OCI-LY7 (cell line): Measurements from ENCODE around the gene SLC31A2.

Source experiments
- EZH2phosphoT487 ChIP-seq: fragments of 200-600 bp; sonication (generic); IDR thresholded peaks from 2 replicates; pipeline ENCODE4 v1.6.1; 2018; ENCODE audit warnings: low read depth, borderline replicate concordance, mild to moderate bottlenecking, mixed run types, antibody characterized with exemption, low read length, moderate library complexity, mixed read lengths
- TF ChIP-seq, protein P1 (sequence below): fragments of 200-600 bp; sonication (generic); conservative IDR thresholded peaks from 2 replicates; pipeline ENCODE4 v1.5.1; 2014; ENCODE audit warnings: mild to moderate bottlenecking, antibody characterized with exemption, low read length, moderate library complexity, mixed read lengths

DNA sequence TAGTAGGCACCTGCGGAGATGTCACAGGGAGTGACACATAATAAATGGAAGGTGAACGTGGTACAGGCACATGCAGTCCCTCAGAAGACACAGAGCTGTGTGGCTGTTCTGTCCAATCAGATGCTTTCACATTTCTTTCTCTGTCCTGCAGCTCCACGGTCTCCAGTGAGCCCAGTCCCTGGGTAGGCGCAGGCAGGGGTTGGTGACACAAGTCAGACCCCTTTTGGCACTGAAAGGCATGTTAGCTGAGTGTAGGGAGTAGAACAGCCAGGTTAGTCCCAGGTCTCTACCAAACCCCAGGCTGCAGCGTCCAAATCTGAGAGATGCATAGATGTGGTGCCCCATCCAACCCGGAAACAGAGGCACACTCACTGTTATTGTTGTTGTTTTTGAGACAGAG lies 2.8 kb downstream of the SLC31A2 start:
- TF ChIP-seq, protein P1, sequence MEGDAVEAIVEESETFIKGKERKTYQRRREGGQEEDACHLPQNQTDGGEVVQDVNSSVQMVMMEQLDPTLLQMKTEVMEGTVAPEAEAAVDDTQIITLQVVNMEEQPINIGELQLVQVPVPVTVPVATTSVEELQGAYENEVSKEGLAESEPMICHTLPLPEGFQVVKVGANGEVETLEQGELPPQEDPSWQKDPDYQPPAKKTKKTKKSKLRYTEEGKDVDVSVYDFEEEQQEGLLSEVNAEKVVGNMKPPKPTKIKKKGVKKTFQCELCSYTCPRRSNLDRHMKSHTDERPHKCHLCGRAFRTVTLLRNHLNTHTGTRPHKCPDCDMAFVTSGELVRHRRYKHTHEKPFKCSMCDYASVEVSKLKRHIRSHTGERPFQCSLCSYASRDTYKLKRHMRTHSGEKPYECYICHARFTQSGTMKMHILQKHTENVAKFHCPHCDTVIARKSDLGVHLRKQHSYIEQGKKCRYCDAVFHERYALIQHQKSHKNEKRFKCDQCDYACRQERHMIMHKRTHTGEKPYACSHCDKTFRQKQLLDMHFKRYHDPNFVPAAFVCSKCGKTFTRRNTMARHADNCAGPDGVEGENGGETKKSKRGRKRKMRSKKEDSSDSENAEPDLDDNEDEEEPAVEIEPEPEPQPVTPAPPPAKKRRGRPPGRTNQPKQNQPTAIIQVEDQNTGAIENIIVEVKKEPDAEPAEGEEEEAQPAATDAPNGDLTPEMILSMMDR, result no peak
- no peak for TF ChIP-seq EZH2phosphoT487
